OCI-LY1 (cell line): ENCODE data around the gene TMOD4.

ENCODE experiments used
- EZH2 ChIP-seq: fragments of 200-600 bp; sonication (generic), shearing (Covaris generic); IDR thresholded peaks from 2 replicates; pipeline ENCODE4 v1.8.0; 2017; ENCODE audit warnings: borderline replicate concordance, mixed run types, mild to moderate bottlenecking, antibody characterized with exemption, low read length, moderate library complexity, mixed read lengths
- TF ChIP-seq, protein P1 (sequence below): fragments of 200-600 bp; sonication (generic), shearing (Covaris generic); IDR thresholded peaks from 2 replicates; pipeline ENCODE4 v1.5.1; 2017; ENCODE audit warnings: mild to moderate bottlenecking, antibody characterized with exemption, low read length, moderate library complexity, mixed read lengths

- TF ChIP-seq, protein P1, sequence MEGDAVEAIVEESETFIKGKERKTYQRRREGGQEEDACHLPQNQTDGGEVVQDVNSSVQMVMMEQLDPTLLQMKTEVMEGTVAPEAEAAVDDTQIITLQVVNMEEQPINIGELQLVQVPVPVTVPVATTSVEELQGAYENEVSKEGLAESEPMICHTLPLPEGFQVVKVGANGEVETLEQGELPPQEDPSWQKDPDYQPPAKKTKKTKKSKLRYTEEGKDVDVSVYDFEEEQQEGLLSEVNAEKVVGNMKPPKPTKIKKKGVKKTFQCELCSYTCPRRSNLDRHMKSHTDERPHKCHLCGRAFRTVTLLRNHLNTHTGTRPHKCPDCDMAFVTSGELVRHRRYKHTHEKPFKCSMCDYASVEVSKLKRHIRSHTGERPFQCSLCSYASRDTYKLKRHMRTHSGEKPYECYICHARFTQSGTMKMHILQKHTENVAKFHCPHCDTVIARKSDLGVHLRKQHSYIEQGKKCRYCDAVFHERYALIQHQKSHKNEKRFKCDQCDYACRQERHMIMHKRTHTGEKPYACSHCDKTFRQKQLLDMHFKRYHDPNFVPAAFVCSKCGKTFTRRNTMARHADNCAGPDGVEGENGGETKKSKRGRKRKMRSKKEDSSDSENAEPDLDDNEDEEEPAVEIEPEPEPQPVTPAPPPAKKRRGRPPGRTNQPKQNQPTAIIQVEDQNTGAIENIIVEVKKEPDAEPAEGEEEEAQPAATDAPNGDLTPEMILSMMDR: no peak
- TF ChIP-seq EZH2: no peak
Measured at GRCh38 chr1:151164732-151165280, 11.0 kb downstream of the TMOD4 start.
